Tibial nerve (tissue), 3 donors: ENCODE measurements around the gene NCAPH2.

Experiments
- CTCF ChIP-seq, 5 experiments: fragments of 200-600 bp in 3 of 5; fragments of 450-650 bp in 2 of 5; sonication (generic) in 3 of 5; IDR thresholded peaks; one replicate each; pipeline ENCODE4 v1.5.1; 2016 to 2019; ENCODE audit warnings: antibody characterized with exemption in 5 of 5, mild to moderate bottlenecking in 3 of 5, moderate library complexity in 2 of 5
- POLR2A ChIP-seq, 2 donors: fragments of 450-650 bp; IDR thresholded peaks; one replicate each; pipeline ENCODE4 v1.6.1; 2017; ENCODE audit warnings: antibody characterized with exemption in 2 of 2, mild to moderate bottlenecking in 2 of 2, moderate library complexity in 2 of 2

- TF ChIP-seq CTCF (IDR thresholded peaks at IDR 0.05) (no peak), POLR2A (IDR thresholded peaks at IDR 0.05) (no peak)
These were observed 2.7 kb upstream of the NCAPH2 start for GRCh38 chr22:50505276-50505775.
